ENCODE data around the gene FUZ. TPM values are rescaled to one million over a fixed set of nuclear protein-coding genes. Genes with fewer than 3 reads are reported as not detected.

Gene FUZ
- total and polyA plus RNA-seq, 2 experiments from 2014 or later: 19.5 to 20.4 TPM

DNA sequence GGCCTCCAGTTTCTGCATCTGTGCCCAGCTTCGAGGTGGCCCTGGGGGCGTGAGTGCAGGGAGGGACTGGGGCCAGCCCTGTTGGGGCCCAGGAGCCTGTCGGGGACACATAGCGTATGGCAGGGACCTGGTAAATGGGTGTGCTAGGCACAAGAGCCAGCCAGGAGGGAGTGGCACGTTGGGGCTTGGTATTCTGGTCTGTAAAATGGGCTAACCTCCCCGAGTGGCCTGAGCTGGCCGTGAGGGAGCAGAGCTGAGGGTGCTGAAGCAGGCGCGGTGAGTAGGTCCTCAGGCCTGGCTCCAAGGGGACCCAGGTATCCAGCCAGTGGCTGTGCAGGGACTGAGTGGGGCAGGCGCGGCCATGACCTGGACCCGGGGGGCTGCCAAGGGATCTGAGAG lies 42.2 kb upstream of the FUZ start:
- 94% methylated on average over 12 of the region's 12 CpGs for WGBS (ENCODE audit: low lambda C conversion rate, missing lambda C conversion rate)
- Histone ChIP-seq H3K4me1 (ENCODE audit: insufficient read depth) (peaks cover 12% of the 10 kb centered on the region), H2AFZ (no peak overlapping the region), H3K4me2 (no peak overlapping the region), H3K27me3 (no peaks in the 10 kb centered on the region), H3K9me3 (ENCODE audit: low read depth) (no peaks in the 10 kb centered on the region), H3K36me3 (replicated peaks; ENCODE audit: insufficient read depth, low read depth) (peaks cover 5% of the 10 kb centered on the region), H4K20me1 (ENCODE audit: insufficient read depth, poor library complexity, severe bottlenecking) (peaks cover 62% of the 10 kb centered on the region), H3K9me2 (replicated peaks; ENCODE audit: insufficient read depth) (no peaks in the 10 kb centered on the region), H3K4me3 (no peak overlapping the region), H3K27ac (no peak overlapping the region), H3K79me2 (peaks cover 52% of the 10 kb centered on the region)
- no peak for DNase-seq (ENCODE audit: low spot score)
- TF ChIP-seq, protein P1, sequence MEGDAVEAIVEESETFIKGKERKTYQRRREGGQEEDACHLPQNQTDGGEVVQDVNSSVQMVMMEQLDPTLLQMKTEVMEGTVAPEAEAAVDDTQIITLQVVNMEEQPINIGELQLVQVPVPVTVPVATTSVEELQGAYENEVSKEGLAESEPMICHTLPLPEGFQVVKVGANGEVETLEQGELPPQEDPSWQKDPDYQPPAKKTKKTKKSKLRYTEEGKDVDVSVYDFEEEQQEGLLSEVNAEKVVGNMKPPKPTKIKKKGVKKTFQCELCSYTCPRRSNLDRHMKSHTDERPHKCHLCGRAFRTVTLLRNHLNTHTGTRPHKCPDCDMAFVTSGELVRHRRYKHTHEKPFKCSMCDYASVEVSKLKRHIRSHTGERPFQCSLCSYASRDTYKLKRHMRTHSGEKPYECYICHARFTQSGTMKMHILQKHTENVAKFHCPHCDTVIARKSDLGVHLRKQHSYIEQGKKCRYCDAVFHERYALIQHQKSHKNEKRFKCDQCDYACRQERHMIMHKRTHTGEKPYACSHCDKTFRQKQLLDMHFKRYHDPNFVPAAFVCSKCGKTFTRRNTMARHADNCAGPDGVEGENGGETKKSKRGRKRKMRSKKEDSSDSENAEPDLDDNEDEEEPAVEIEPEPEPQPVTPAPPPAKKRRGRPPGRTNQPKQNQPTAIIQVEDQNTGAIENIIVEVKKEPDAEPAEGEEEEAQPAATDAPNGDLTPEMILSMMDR (IDR thresholded peaks at IDR 0.05; ENCODE audit: poor library complexity): no peak
- TF ChIP-seq EZH2phosphoT487 (IDR thresholded peaks at IDR 0.05; ENCODE audit: low read depth, severe bottlenecking, unreplicated experiment): no peak
- no peak for TF ChIP-seq EZH2 (IDR thresholded peaks at IDR 0.05; ENCODE audit: borderline replicate concordance)

DNA sequence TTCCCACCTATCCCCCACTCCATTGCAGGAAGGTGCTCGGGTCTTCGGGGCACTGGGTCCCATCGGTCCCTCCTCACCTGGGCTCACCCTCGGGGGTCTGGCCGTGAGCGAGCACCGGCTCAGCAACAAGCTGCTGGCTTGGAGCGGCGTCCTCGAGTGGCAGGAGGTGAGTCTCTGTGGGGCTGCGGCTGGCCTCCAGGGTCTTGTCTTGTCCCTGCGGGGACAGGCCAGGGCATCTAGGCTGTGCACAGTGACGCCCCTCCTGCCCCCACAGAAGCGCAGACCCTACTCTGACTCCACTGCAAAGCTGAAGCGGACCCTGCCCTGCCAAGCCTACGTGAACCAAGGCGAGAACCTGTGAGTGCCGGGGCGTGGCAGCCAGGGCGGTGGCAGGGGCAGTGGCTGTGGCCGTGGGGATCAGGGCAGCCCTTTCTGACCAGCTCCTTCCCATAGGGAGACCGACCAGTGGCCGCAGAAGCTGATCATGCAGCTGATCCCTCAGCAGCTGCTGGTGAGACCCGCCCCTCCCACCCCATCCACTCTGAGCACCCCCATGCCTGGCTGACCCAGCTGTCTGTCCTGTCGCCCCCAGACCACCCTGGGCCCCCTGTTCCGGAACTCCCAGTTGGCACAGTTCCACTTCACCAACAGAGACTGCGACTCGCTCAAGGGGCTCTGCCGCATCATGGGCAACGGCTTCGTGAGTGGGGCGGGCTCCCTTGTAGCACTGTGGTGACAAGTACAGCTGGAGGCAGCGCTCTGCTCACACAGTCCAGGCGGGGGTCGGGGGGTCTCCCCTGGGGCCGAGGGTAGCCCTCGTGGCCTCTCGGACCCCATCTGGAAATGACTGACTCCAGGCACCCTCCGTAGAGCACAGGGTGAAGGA lies 41.5 kb upstream of the FUZ start:
- WGBS (ENCODE audit: low lambda C conversion rate, missing lambda C conversion rate): 95% methylated on average over 34 of the region's 39 CpGs
- Histone ChIP-seq H3K4me3 (no peak overlapping the region), H3K27me3 (no peaks in the 10 kb centered on the region), H4K20me1 (ENCODE audit: insufficient read depth, poor library complexity, severe bottlenecking) (peaks cover 62% of the 10 kb centered on the region), H3K9me2 (replicated peaks; ENCODE audit: insufficient read depth) (no peaks in the 10 kb centered on the region), H3K36me3 (replicated peaks; ENCODE audit: insufficient read depth, low read depth) (peaks cover 5% of the 10 kb centered on the region), H3K4me2 (no peak overlapping the region), H2AFZ (no peak overlapping the region), H3K27ac (no peak overlapping the region), H3K4me1 (ENCODE audit: insufficient read depth) (peaks cover 12% of the 10 kb centered on the region), H3K79me2 (peaks cover 59% of the 10 kb centered on the region), H3K9me3 (ENCODE audit: low read depth) (no peaks in the 10 kb centered on the region)
- TF ChIP-seq, protein P1 (IDR thresholded peaks at IDR 0.05; ENCODE audit: poor library complexity): no peak
- no peak for TF ChIP-seq EZH2 (IDR thresholded peaks at IDR 0.05; ENCODE audit: borderline replicate concordance)
- TF ChIP-seq EZH2phosphoT487 (IDR thresholded peaks at IDR 0.05; ENCODE audit: low read depth, severe bottlenecking, unreplicated experiment): no peak
- no peak for DNase-seq (ENCODE audit: low spot score)

DNA sequence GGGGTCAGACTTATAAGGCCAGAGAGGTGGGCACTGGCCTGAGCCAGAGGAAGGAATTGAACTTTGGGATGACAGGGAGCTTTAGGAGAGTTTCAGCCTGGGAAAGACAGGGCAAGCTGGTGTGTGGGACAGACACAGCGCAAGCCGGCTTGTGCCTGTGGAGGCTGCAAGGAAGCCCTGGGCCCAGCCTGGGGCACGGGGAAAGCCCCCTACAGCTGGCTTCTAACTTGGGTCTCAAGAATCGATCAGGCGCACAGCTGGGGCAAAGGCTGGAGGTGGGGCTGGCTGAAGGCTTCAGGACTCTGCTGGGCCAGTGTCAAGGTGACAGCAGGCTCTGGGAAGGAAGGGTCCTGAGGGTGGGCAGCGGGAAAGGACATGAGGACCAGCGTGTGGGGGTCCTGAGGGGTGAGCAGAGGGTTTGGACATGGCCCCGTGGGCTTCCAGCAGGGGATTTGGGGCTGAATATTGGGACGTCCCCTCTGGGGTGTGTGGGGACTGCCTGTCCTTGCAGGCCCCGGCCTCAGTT lies 40.8 kb upstream of the FUZ start:
- Histone ChIP-seq H3K79me2 (peaks cover 65% of the 10 kb centered on the region), H3K36me3 (replicated peaks; ENCODE audit: insufficient read depth, low read depth) (peaks cover 5% of the 10 kb centered on the region), H3K27ac (no peak overlapping the region), H3K4me2 (peak overlapping the region; percentile 99), H4K20me1 (ENCODE audit: insufficient read depth, poor library complexity, severe bottlenecking) (peaks cover 62% of the 10 kb centered on the region), H3K4me3 (no peak overlapping the region), H2AFZ (no peak overlapping the region), H3K27me3 (no peaks in the 10 kb centered on the region), H3K9me3 (ENCODE audit: low read depth) (no peaks in the 10 kb centered on the region), H3K9me2 (replicated peaks; ENCODE audit: insufficient read depth) (no peaks in the 10 kb centered on the region), H3K4me1 (ENCODE audit: insufficient read depth) (peaks cover 12% of the 10 kb centered on the region)
- 90% methylated on average over 9 of the region's 10 CpGs for WGBS (ENCODE audit: low lambda C conversion rate, missing lambda C conversion rate)
- no peak for DNase-seq (ENCODE audit: low spot score)
- TF ChIP-seq, protein P1 (IDR thresholded peaks at IDR 0.05; ENCODE audit: poor library complexity): no peak
- TF ChIP-seq EZH2phosphoT487 (IDR thresholded peaks at IDR 0.05; ENCODE audit: low read depth, severe bottlenecking, unreplicated experiment): no peak
- no peak for TF ChIP-seq EZH2 (IDR thresholded peaks at IDR 0.05; ENCODE audit: borderline replicate concordance)
